KMS-11 (cell line): Measurements from ENCODE around the gene NLRP10.

Experiments used
- H2AFZ ChIP-seq: fragments of 200-600 bp; sonication (generic); 2 replicates; pipeline ENCODE4 v1.6.1; 2016; ENCODE audit warnings: antibody characterized with exemption, mixed run types, low read depth
- H3K27ac ChIP-seq: fragments of 200-600 bp; sonication (generic); 2 replicates; pipeline ENCODE4 v1.6.1; 2016; ENCODE audit warnings: mild to moderate bottlenecking, mixed run types
- H3K27me3 ChIP-seq: fragments of 200-600 bp; sonication (generic); 2 replicates; pipeline ENCODE4 v1.6.1; 2017; ENCODE audit warnings: mild to moderate bottlenecking, low read depth, mixed run types, moderate library complexity; ENCODE audit not compliant: insufficient read depth
- H3K36me3 ChIP-seq: fragments of 200-600 bp; sonication (generic); 2 replicates; pipeline ENCODE4 v1.6.1; 2017; ENCODE audit warnings: mild to moderate bottlenecking, mixed run types; ENCODE audit not compliant: insufficient read depth
- H3K4me1 ChIP-seq: fragments of 200-600 bp; sonication (generic); 2 replicates; pipeline ENCODE4 v1.6.1; 2016; ENCODE audit warnings: mild to moderate bottlenecking, low read depth, mixed run types; ENCODE audit not compliant: poor library complexity, severe bottlenecking
- H3K4me2 ChIP-seq: fragments of 200-600 bp; sonication (generic); 2 replicates; pipeline ENCODE4 v1.7.0; 2016; ENCODE audit warnings: mild to moderate bottlenecking, mixed run types
- H3K4me3 ChIP-seq: fragments of 200-600 bp; sonication (generic); IDR thresholded peaks from 2 replicates; pipeline ENCODE4 v1.6.1; 2017; ENCODE audit warnings: low read depth, low read length, mixed read lengths; ENCODE audit not compliant: insufficient read depth
- H3K79me2 ChIP-seq: fragments of 200-600 bp; sonication (generic); 2 replicates; pipeline ENCODE4 v1.6.1; 2016; ENCODE audit warnings: low read depth, mixed run types; ENCODE audit not compliant: insufficient read depth
- H3K9ac ChIP-seq: fragments of 200-600 bp; sonication (generic); 2 replicates; pipeline ENCODE4 v1.6.1; 2016; ENCODE audit warnings: mild to moderate bottlenecking, mixed run types
- H4K20me1 ChIP-seq: fragments of 200-600 bp; sonication (generic); 2 replicates; pipeline ENCODE4 v1.6.1; 2016; ENCODE audit warnings: mild to moderate bottlenecking, mixed run types; ENCODE audit not compliant: insufficient read depth
- CTCF ChIP-seq: fragments of 200-600 bp; sonication (generic); conservative IDR thresholded peaks from 2 replicates; pipeline ENCODE4 v1.6.1; 2017; ENCODE audit warnings: low read depth, mild to moderate bottlenecking, antibody characterized with exemption, low read length, moderate library complexity, mixed read lengths

The NLRP10 gene

DNA sequence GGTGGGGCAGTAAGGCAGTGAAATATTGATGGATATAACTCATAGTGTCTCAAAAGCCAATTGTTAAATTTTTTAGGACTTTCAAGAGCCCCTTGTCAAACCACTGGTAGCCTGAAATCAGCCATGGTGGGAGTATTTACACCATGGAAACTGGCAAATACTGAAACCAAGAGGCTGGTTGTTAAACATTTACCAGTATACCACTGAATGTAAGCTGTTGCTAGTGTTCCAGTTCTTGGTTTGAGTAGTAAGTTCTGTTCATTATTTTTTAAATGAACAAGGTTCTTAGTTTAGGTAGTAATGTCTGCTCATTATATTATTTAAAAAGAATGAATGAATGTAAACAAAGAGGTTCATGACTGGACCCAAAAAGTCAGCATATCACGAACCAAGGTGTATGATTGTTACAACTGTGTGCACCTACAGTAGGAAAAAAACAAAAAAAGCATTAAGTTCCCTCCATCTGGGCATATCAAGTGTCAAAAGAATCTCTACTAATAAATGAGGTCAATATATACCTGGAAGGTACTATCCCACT, 17.4 kb upstream of the NLRP10 start:
- no peak for TF ChIP-seq CTCF

GRCh38 chr11:7981619-7982157, 16.4 kb upstream of the NLRP10 start:
- H3K27ac ChIP-seq: no peak overlapping the region
- H3K4me1 ChIP-seq: peaks cover 10% of the 10 kb centered on the region
- H3K4me2 ChIP-seq: no peak overlapping the region
- H2AFZ ChIP-seq: no peak overlapping the region
- H3K79me2 ChIP-seq: no peaks in the 10 kb centered on the region
- no peak overlapping the region for H3K4me3 ChIP-seq
- H3K36me3 ChIP-seq: no peaks in the 10 kb centered on the region
- H3K27me3 ChIP-seq: no peaks in the 10 kb centered on the region
- TF ChIP-seq CTCF: no peak
- no peak overlapping the region for H3K9ac ChIP-seq
- H4K20me1 ChIP-seq: no peaks in the 10 kb centered on the region

More for the DNA sequence above, 17.4 kb upstream of the NLRP10 start:
- no peak overlapping the region for H3K27ac ChIP-seq
- H3K9ac ChIP-seq: no peak overlapping the region
- H3K27me3 ChIP-seq: no peaks in the 10 kb centered on the region
- no peak overlapping the region for H2AFZ ChIP-seq
- no peak overlapping the region for H3K4me3 ChIP-seq
- H3K79me2 ChIP-seq: peaks cover 5% of the 10 kb centered on the region
- H4K20me1 ChIP-seq: no peaks in the 10 kb centered on the region
- no peak overlapping the region for H3K4me2 ChIP-seq
- H3K4me1 ChIP-seq: peaks cover 7% of the 10 kb centered on the region
- H3K36me3 ChIP-seq: no peaks in the 10 kb centered on the region

DNA sequence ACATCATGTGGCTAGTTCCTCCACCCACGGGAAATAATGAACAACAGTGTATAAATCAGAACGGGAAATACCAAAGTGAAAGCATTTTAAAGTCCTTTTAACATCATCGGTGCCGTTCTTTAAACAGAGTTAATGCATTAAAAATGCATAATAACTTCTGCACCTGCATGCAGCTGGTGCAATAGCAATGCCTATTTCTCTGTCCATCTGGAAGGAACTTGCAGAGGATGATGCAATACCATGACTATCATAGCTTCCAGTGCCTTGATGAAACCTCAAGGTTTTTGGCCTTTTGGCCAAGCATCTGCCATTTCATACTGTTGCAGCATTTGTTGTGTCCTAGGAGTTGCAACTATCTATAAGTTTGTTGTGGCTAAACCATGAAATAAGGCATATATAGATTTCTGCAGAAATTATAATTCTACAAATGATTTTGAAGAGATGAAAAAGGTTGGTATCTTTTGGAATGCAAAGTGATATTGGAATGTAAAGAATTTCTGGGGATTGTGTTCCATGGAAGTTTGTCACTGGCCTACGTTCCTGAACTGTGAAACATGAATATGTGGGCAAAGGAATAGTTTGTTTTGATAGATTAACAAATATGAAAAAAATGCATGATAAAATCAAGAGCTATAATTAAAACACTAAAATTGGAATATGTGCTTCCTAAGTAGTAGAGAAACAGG, 12.1 kb upstream of the NLRP10 start:
- TF ChIP-seq CTCF: no peak

DNA sequence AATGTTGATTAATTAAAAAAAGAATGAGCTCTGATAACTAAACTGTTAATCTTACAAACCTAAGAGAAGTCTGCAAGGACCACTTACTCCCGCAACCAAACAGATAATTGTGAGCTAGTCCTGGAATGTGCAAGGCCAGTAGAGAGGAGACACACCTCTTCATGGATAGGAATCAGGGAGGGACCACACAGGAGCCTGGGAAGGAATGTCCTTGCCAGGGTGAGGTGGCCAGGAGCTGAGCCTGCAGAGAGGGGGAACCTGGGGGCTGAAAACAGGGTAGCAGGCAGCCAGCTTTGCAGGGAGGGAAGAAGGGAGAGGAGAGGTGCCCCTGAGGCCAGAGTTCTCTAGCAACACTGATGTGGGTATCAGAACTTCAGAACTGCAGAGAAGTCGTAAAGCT, 9.4 kb upstream of the NLRP10 start:
- no peaks in the 10 kb centered on the region for H3K79me2 ChIP-seq
- no peaks in the 10 kb centered on the region for H4K20me1 ChIP-seq
- no peaks in the 10 kb centered on the region for H3K27me3 ChIP-seq
- H3K4me3 ChIP-seq: no peak overlapping the region
- no peak overlapping the region for H3K9ac ChIP-seq
- no peak overlapping the region for H3K4me2 ChIP-seq
- H3K27ac ChIP-seq: no peak overlapping the region
- H3K4me1 ChIP-seq: peaks cover 3% of the 10 kb centered on the region
- no peak for TF ChIP-seq CTCF
- no peak overlapping the region for H2AFZ ChIP-seq
- no peaks in the 10 kb centered on the region for H3K36me3 ChIP-seq

More for the DNA sequence above, 12.1 kb upstream of the NLRP10 start:
- Histone ChIP-seq H3K36me3 (no peaks in the 10 kb centered on the region), H3K9ac (no peak overlapping the region), H2AFZ (no peak overlapping the region), H3K4me1 (peaks cover 3% of the 10 kb centered on the region), H3K4me2 (no peak overlapping the region), H3K27me3 (no peaks in the 10 kb centered on the region), H3K79me2 (no peaks in the 10 kb centered on the region), H3K4me3 (no peak overlapping the region), H4K20me1 (no peaks in the 10 kb centered on the region), H3K27ac (no peak overlapping the region)
